ENCODE data around the gene ISX. TPM values are rescaled to one million over a fixed set of nuclear protein-coding genes. Genes with fewer than 3 reads are reported as not detected.

ISX gene
- total and polyA plus RNA-seq, 10 of the 15 experiments (the other 5 are each of a cell fraction or from before 2014, with no cell fraction given): 0.05 to 0.66 (median 0.25) TPM

DNA sequence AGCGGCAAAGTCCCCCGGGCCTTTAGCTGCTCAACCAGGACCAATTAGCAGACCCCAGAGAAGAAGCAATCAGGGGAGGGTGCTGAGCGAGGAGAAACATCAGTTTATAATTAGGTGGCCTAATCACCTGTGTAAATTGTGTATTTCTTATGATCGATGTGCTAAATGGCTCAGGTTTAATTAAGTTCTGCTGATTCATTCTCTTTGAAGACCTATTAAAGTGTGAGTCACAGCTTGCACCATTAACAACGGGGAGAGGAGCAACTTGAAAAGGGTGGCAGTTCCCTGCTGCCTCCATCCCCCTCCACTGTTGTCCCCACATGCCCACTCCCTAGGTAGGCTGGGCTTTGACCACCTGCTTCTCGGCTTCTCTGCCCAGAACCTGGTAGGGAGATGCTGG, 10.7 kb downstream of the ISX start:
- in situ Hi-C loops (cut with MboI) (no loop called here), intact Hi-C loops (cut with micrococcal nuclease; ENCODE audit: unreplicated experiment) (no loop called here)
- Histone ChIP-seq H4K20me1 (ENCODE audit: control insufficient read depth, insufficient read depth) (no peaks in the 10 kb centered on the region), H2AFZ (ENCODE audit: control insufficient read depth, low read depth, low read length) (no peak overlapping the region), H3K4me3 (no peak overlapping the region), H3K36me3 (ENCODE audit: control insufficient read depth in 2 of 2, insufficient read depth in 2 of 2, low read length in 1 of 2) (no peaks in the 10 kb centered on the region), H3K9ac (ENCODE audit: control insufficient read depth, insufficient read depth, low read length) (no peak overlapping the region), H3K27ac (ENCODE audit: control insufficient read depth, insufficient read depth) (no peak overlapping the region), H3K4me2 (ENCODE audit: control insufficient read depth, insufficient read depth) (no peak overlapping the region), H3K79me2 (ENCODE audit: control insufficient read depth, insufficient read depth, low read length) (no peaks in the 10 kb centered on the region), H3K4me1 (ENCODE audit: control insufficient read depth, insufficient read depth, low read length) (peaks cover 5% of the 10 kb centered on the region; the same call in 1 of the 2 replicates), H3K9me3 (replicated peaks; ENCODE audit: control insufficient read depth, insufficient read depth, low read length) (no peaks in the 10 kb centered on the region; the same call in 2 of the 3 replicates), H3K27me3 (replicated peaks in 1 of 2; ENCODE audit: control insufficient read depth in 2 of 2, insufficient read depth in 2 of 2, low read length in 1 of 2) (no peaks in the 10 kb centered on the region)
- no peak for FAIRE-seq
- no TSS peak for BruUV-seq (replicated peaks)
- no peak for TF ChIP-seq GATAD2B (conservative IDR thresholded peaks at IDR 0.05; ENCODE audit: low read depth)
- no peak for TF ChIP-seq NFYA (IDR thresholded peaks at IDR 0.05; ENCODE audit: borderline replicate concordance, low read depth, low read length)
- no peak for ATAC-seq
- WGBS (ENCODE audit: insufficient coverage, insufficient replicate concordance, low lambda C conversion rate, missing lambda C conversion rate): 80% methylated on average over 6 of the region's 6 CpGs
- CTCF ChIA-PET: no interaction called here
- SMC1A ChIA-PET (ENCODE audit: uncharacterized antibody, unreplicated experiment): interaction anchor here (1.8 kb wide), 1 partner anchor 10 kb away, joined by 5 read pairs; no protein-coding TSS in a partner anchor
- POLR2A ChIA-PET: interaction anchor here (0.7 kb wide), 1 partner anchor 44 kb away, joined by 4 read pairs; no protein-coding TSS in a partner anchor
- RAD21 ChIA-PET (ENCODE audit: unreplicated experiment): interaction anchor here (0.9 kb wide), 1 partner anchor 10 kb away, joined by 3 read pairs; no protein-coding TSS in a partner anchor
- no peak for DNase-seq (ENCODE audit: low read depth, low spot score)

DNA sequence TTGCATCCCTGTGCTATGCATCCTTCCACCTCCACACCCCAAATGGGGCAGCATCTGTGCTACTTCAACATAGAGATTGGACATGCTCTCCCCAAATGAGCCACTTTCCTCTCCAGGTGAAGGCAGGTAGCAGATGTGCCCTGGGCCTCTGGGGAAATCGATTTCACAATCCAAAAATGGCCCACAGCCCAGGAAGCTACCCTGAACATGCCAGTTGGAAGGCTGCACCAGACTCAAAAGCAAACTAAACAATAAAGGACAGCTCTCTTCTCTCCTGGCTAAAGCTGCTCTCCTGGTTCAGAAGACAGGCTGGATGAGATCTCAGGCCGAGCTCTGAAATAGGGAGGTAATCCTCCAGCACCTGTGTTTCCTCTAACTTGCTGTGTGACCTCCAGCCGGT, 19.7 kb downstream of the ISX start:
- Histone ChIP-seq H3K27me3 (replicated peaks in 1 of 2; ENCODE audit: control insufficient read depth in 2 of 2, insufficient read depth in 2 of 2, low read length in 1 of 2) (no peaks in the 10 kb centered on the region), H3K4me1 (ENCODE audit: control insufficient read depth, insufficient read depth, low read length) (peaks cover 14% of the 10 kb centered on the region), H4K20me1 (ENCODE audit: control insufficient read depth, insufficient read depth) (no peaks in the 10 kb centered on the region), H3K4me3 (no peak overlapping the region), H3K4me2 (ENCODE audit: control insufficient read depth, insufficient read depth) (no peak overlapping the region), H3K9ac (ENCODE audit: control insufficient read depth, insufficient read depth, low read length) (no peak overlapping the region), H3K36me3 (ENCODE audit: control insufficient read depth in 2 of 2, insufficient read depth in 2 of 2, low read length in 1 of 2) (no peaks in the 10 kb centered on the region; a peak in 1 of 4 replicates), H3K27ac (ENCODE audit: control insufficient read depth, insufficient read depth) (no peak overlapping the region), H3K9me3 (replicated peaks; ENCODE audit: control insufficient read depth, insufficient read depth, low read length) (peaks cover 7% of the 10 kb centered on the region), H2AFZ (ENCODE audit: control insufficient read depth, low read depth, low read length) (no peak overlapping the region), H3K79me2 (ENCODE audit: control insufficient read depth, insufficient read depth, low read length) (no peaks in the 10 kb centered on the region)
- WGBS (ENCODE audit: insufficient coverage, insufficient replicate concordance, low lambda C conversion rate, missing lambda C conversion rate): 31% methylated on average over 3 of the region's 3 CpGs
- RAD21 ChIA-PET (ENCODE audit: unreplicated experiment): no interaction called here
- ATAC-seq (no peak), DNase-seq (ENCODE audit: low read depth, low spot score) (no peak), FAIRE-seq (no peak)
- in situ Hi-C loops (cut with MboI) (no loop called here), intact Hi-C loops (cut with micrococcal nuclease; ENCODE audit: unreplicated experiment) (no loop called here)
- POLR2A ChIA-PET: no interaction called here
- CTCF ChIA-PET: interaction anchor here (0.6 to 1.3 kb wide), 2 partner anchors 45 to 68 kb away, joined by 3 to 4 read pairs; no protein-coding TSS in a partner anchor
- SMC1A ChIA-PET (ENCODE audit: uncharacterized antibody, unreplicated experiment): interaction anchor here (0.6 to 1.9 kb wide), 2 partner anchors 10 to 138 kb away, joined by 4 to 5 read pairs; no protein-coding TSS in a partner anchor
- no TSS peak for BruUV-seq (replicated peaks)
- no peak for TF ChIP-seq GABPA (IDR thresholded peaks at IDR 0.05; ENCODE audit: low read depth)
- no peak for TF ChIP-seq RBBP5 (conservative IDR thresholded peaks at IDR 0.05)
- no peak for TF ChIP-seq CHD4 (IDR thresholded peaks at IDR 0.05)
- TF ChIP-seq PKNOX1 (IDR thresholded peaks at IDR 0.05): no peak
- no peak for TF ChIP-seq PAX8 (IDR thresholded peaks at IDR 0.05)
- no peak for TF ChIP-seq NR2F1 (conservative IDR thresholded peaks at IDR 0.05)
- no peak for TF ChIP-seq POLR2AphosphoS5 (IDR thresholded peaks at IDR 0.05; ENCODE audit: low read length)
- TF ChIP-seq KAT2A (conservative IDR thresholded peaks at IDR 0.05; ENCODE audit: control insufficient read depth, low read depth, low read length): no peak
- TF ChIP-seq, protein P1, sequence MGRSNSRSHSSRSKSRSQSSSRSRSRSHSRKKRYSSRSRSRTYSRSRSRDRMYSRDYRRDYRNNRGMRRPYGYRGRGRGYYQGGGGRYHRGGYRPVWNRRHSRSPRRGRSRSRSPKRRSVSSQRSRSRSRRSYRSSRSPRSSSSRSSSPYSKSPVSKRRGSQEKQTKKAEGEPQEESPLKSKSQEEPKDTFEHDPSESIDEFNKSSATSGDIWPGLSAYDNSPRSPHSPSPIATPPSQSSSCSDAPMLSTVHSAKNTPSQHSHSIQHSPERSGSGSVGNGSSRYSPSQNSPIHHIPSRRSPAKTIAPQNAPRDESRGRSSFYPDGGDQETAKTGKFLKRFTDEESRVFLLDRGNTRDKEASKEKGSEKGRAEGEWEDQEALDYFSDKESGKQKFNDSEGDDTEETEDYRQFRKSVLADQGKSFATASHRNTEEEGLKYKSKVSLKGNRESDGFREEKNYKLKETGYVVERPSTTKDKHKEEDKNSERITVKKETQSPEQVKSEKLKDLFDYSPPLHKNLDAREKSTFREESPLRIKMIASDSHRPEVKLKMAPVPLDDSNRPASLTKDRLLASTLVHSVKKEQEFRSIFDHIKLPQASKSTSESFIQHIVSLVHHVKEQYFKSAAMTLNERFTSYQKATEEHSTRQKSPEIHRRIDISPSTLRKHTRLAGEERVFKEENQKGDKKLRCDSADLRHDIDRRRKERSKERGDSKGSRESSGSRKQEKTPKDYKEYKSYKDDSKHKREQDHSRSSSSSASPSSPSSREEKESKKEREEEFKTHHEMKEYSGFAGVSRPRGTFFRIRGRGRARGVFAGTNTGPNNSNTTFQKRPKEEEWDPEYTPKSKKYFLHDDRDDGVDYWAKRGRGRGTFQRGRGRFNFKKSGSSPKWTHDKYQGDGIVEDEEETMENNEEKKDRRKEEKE (IDR thresholded peaks at IDR 0.05): no peak
- TF ChIP-seq, protein P2, sequence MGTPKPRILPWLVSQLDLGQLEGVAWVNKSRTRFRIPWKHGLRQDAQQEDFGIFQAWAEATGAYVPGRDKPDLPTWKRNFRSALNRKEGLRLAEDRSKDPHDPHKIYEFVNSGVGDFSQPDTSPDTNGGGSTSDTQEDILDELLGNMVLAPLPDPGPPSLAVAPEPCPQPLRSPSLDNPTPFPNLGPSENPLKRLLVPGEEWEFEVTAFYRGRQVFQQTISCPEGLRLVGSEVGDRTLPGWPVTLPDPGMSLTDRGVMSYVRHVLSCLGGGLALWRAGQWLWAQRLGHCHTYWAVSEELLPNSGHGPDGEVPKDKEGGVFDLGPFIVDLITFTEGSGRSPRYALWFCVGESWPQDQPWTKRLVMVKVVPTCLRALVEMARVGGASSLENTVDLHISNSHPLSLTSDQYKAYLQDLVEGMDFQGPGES (IDR thresholded peaks at IDR 0.05): no peak
- TF ChIP-seq NRF1 (conservative IDR thresholded peaks at IDR 0.05; ENCODE audit: low read depth, low read length): no peak
- TF ChIP-seq SUZ12 (IDR thresholded peaks at IDR 0.05; ENCODE audit: unreplicated experiment): no peak

Data from GM12878 (cell line).